T-helper 1 cell treated with Interleukin-12 subunit alpha and Interleukin-12 subunit beta and Interleukin-4 antibody, amounts not matched to agents 30 μg/mL and 1 μg/mL, for 36 hours (primary cell): ENCODE data around the gene CPPED1.

ENCODE experiments used
- H3K27ac Mint-ChIP-seq: one replicate; pipeline ENCODE4 v1.8.0; 2021; ENCODE audit warnings: mild to moderate bottlenecking, mixed read lengths
- H3K27me3 Mint-ChIP-seq: one replicate; pipeline ENCODE4 v1.8.0; 2021; ENCODE audit warnings: low read depth, mixed read lengths
- H3K36me3 Mint-ChIP-seq: one replicate; pipeline ENCODE4 v1.8.0; 2021; ENCODE audit warnings: low read depth, mixed read lengths
- H3K4me1 Mint-ChIP-seq: one replicate; pipeline ENCODE4 v1.8.0; 2021; ENCODE audit warnings: low read depth, mixed read lengths
- H3K4me3 Mint-ChIP-seq: one replicate; pipeline ENCODE4 v1.8.0; 2021; ENCODE audit warnings: mild to moderate bottlenecking, moderate library complexity, mixed read lengths
- H3K9me3 Mint-ChIP-seq: one replicate; pipeline ENCODE4 v1.8.0; 2021; ENCODE audit warnings: mixed read lengths

Gene CPPED1

GRCh38 chr16:12661656-12662172 is 142.0 kb downstream of the CPPED1 start:
- no peak overlapping the region for H3K4me3 Mint-ChIP-seq
- no peak overlapping the region for H3K27ac Mint-ChIP-seq
- peaks cover 19% of the 10 kb centered on the region for H3K36me3 Mint-ChIP-seq
- H3K9me3 Mint-ChIP-seq, result peaks cover 30% of the 10 kb centered on the region
- no peaks in the 10 kb centered on the region for H3K27me3 Mint-ChIP-seq
- H3K4me1 Mint-ChIP-seq, result no peaks in the 10 kb centered on the region

- Mint-ChIP-seq H3K9me3 (peaks cover 23% of the 10 kb centered on the region), H3K36me3 (peaks cover 19% of the 10 kb centered on the region), H3K4me1 (no peaks in the 10 kb centered on the region), H3K27me3 (no peaks in the 10 kb centered on the region), H3K4me3 (no peak overlapping the region), H3K27ac (no peak overlapping the region)
Measured at GRCh38 chr16:12659871-12660270, 143.8 kb downstream of the CPPED1 start.

GRCh38 chr16:12658506-12658905 is 145.2 kb downstream of the CPPED1 start:
- Mint-ChIP-seq H3K36me3 (peaks cover 13% of the 10 kb centered on the region), H3K27ac (no peak overlapping the region), H3K27me3 (no peaks in the 10 kb centered on the region), H3K9me3 (peaks cover 17% of the 10 kb centered on the region), H3K4me3 (no peak overlapping the region), H3K4me1 (no peaks in the 10 kb centered on the region)

- H3K27me3 Mint-ChIP-seq, result peaks cover 4% of the 10 kb centered on the region
- H3K4me1 Mint-ChIP-seq, result no peaks in the 10 kb centered on the region
- H3K9me3 Mint-ChIP-seq, result peaks cover 12% of the 10 kb centered on the region
- no peak overlapping the region for H3K4me3 Mint-ChIP-seq
- H3K36me3 Mint-ChIP-seq, result peaks cover 7% of the 10 kb centered on the region
- H3K27ac Mint-ChIP-seq, result no peak overlapping the region
Measured at GRCh38 chr16:12655537-12655936, 148.2 kb downstream of the CPPED1 start.

- Mint-ChIP-seq H3K27me3 (peaks cover 4% of the 10 kb centered on the region), H3K9me3 (peaks cover 10% of the 10 kb centered on the region), H3K36me3 (peaks cover 7% of the 10 kb centered on the region), H3K27ac (no peak overlapping the region), H3K4me3 (no peak overlapping the region), H3K4me1 (no peaks in the 10 kb centered on the region)
Measured at GRCh38 chr16:12653820-12654392, 149.8 kb downstream of the CPPED1 start.

- Mint-ChIP-seq H3K4me1 (no peaks in the 10 kb centered on the region), H3K27ac (no peak overlapping the region), H3K36me3 (peaks cover 3% of the 10 kb centered on the region), H3K9me3 (peaks cover 11% of the 10 kb centered on the region), H3K27me3 (peaks cover 4% of the 10 kb centered on the region), H3K4me3 (no peak overlapping the region)
Measured at GRCh38 chr16:12652924-12653323, 150.8 kb downstream of the CPPED1 start.

GRCh38 chr16:12651765-12652512 is 151.7 kb downstream of the CPPED1 start:
- no peak overlapping the region for H3K4me3 Mint-ChIP-seq
- H3K9me3 Mint-ChIP-seq, result peaks cover 6% of the 10 kb centered on the region
- H3K36me3 Mint-ChIP-seq, result peaks cover 2% of the 10 kb centered on the region
- peaks cover 4% of the 10 kb centered on the region for H3K27me3 Mint-ChIP-seq
- H3K4me1 Mint-ChIP-seq, result peaks cover 6% of the 10 kb centered on the region
- no peak overlapping the region for H3K27ac Mint-ChIP-seq

- H3K36me3 Mint-ChIP-seq, result peaks cover 2% of the 10 kb centered on the region
- no peak overlapping the region for H3K27ac Mint-ChIP-seq
- H3K4me3 Mint-ChIP-seq, result no peak overlapping the region
- H3K9me3 Mint-ChIP-seq, result peaks cover 10% of the 10 kb centered on the region
- peaks cover 15% of the 10 kb centered on the region for H3K4me1 Mint-ChIP-seq
- peaks cover 4% of the 10 kb centered on the region for H3K27me3 Mint-ChIP-seq
Measured at GRCh38 chr16:12649356-12649755, 154.3 kb downstream of the CPPED1 start.

- H3K27me3 Mint-ChIP-seq, result no peaks in the 10 kb centered on the region
- H3K27ac Mint-ChIP-seq, result peak overlapping the region; percentile 92
- H3K9me3 Mint-ChIP-seq, result peaks cover 10% of the 10 kb centered on the region
- peaks cover 2% of the 10 kb centered on the region for H3K36me3 Mint-ChIP-seq
- H3K4me1 Mint-ChIP-seq, result peaks cover 15% of the 10 kb centered on the region
- peak overlapping the region; percentile 60 for H3K4me3 Mint-ChIP-seq
Measured at GRCh38 chr16:12646490-12647274, 157.0 kb downstream of the CPPED1 start.

GRCh38 chr16:12646098-12646489 is 157.6 kb downstream of the CPPED1 start:
- Mint-ChIP-seq H3K9me3 (peaks cover 10% of the 10 kb centered on the region), H3K27ac (peak overlapping the region; percentile 92), H3K4me3 (peak overlapping the region; percentile 60), H3K27me3 (no peaks in the 10 kb centered on the region), H3K36me3 (peaks cover 2% of the 10 kb centered on the region), H3K4me1 (peaks cover 15% of the 10 kb centered on the region)

- peaks cover 3% of the 10 kb centered on the region for H3K9me3 Mint-ChIP-seq
- peaks cover 15% of the 10 kb centered on the region for H3K4me1 Mint-ChIP-seq
- no peaks in the 10 kb centered on the region for H3K27me3 Mint-ChIP-seq
- no peaks in the 10 kb centered on the region for H3K36me3 Mint-ChIP-seq
- no peak overlapping the region for H3K27ac Mint-ChIP-seq
- no peak overlapping the region for H3K4me3 Mint-ChIP-seq
Measured at GRCh38 chr16:12643034-12643455, 160.6 kb downstream of the CPPED1 start.

GRCh38 chr16:12639044-12639443 is 164.6 kb downstream of the CPPED1 start:
- no peaks in the 10 kb centered on the region for H3K4me1 Mint-ChIP-seq
- no peak overlapping the region for H3K4me3 Mint-ChIP-seq
- H3K27me3 Mint-ChIP-seq, result peaks cover 6% of the 10 kb centered on the region
- H3K9me3 Mint-ChIP-seq, result no peaks in the 10 kb centered on the region
- no peak overlapping the region for H3K27ac Mint-ChIP-seq
- H3K36me3 Mint-ChIP-seq, result no peaks in the 10 kb centered on the region

- Mint-ChIP-seq H3K9me3 (no peaks in the 10 kb centered on the region), H3K27ac (no peak overlapping the region), H3K4me1 (no peaks in the 10 kb centered on the region), H3K27me3 (peaks cover 14% of the 10 kb centered on the region), H3K36me3 (no peaks in the 10 kb centered on the region), H3K4me3 (no peak overlapping the region)
Measured at GRCh38 chr16:12637002-12637401, 166.7 kb downstream of the CPPED1 start.

GRCh38 chr16:12629271-12629670 is 174.4 kb downstream of the CPPED1 start:
- no peaks in the 10 kb centered on the region for H3K4me1 Mint-ChIP-seq

More at GRCh38 chr16:12629271-12629670, 174.4 kb downstream of the CPPED1 start:
- no peaks in the 10 kb centered on the region for H3K9me3 Mint-ChIP-seq
- H3K4me3 Mint-ChIP-seq, result no peak overlapping the region
- no peak overlapping the region for H3K27ac Mint-ChIP-seq
- H3K27me3 Mint-ChIP-seq, result peaks cover 24% of the 10 kb centered on the region
- H3K36me3 Mint-ChIP-seq, result no peaks in the 10 kb centered on the region
